Caco-2 (cell line): Measurements from ENCODE around the gene TAX1BP3. TPM values are rescaled to one million over a fixed set of nuclear protein-coding genes. Genes with fewer than 3 reads are reported as not detected.

Experiments
- BruUV-seq: library from RNA; stranded (reverse); fragments of 400-500 nt; replicated peaks from 2 replicates; lab custom pipeline; 2021; lab: Mats Ljungman, UMichigan
- CTCF ChIA-PET: fragments of 300-600 bp; sonication (Branson Sonifier 250); formaldehyde crosslinking; loops from one replicate; lab custom pipeline; 2022; ENCODE audit warnings: antibody characterized with exemption; lab: Charles Lee
- POLR2A ChIA-PET: fragments of 300-600 bp; sonication (Branson Sonifier 250); formaldehyde crosslinking; loops from one replicate; lab custom pipeline; 2022; ENCODE audit warnings: antibody characterized with exemption; lab: Charles Lee
- DNase-seq, 2 experiments: peaks; one replicate each; pipeline versions ENCODE4 v3.0.0 to v3.0.0-alpha.2; 2020 to 2022
- H3K27me3 ChIP-seq: replicated peaks from 2 replicates; pipeline ENCODE4 v1.6.0; 2011; ENCODE audit warnings: low read length; ENCODE audit not compliant: control insufficient read depth, insufficient read depth
- H3K36me3 ChIP-seq: 2 replicates; pipeline ENCODE4 v1.5.1; 2011; ENCODE audit warnings: low read length; ENCODE audit not compliant: control insufficient read depth, insufficient read depth
- H3K4me1 ChIP-seq: fragments of 250-450 bp; sonication (Bioruptor Pico); 2 replicates; pipeline ENCODE4 v1.5.1; 2020; ENCODE audit warnings: mild to moderate bottlenecking
- H3K4me3 ChIP-seq: 2 replicates; pipeline ENCODE4 v1.5.1; 2011; ENCODE audit warnings: low read depth, mild to moderate bottlenecking, control low read depth, low read length
- H3K9me3 ChIP-seq: fragments of 250-450 bp; sonication (Bioruptor Pico); 2 replicates; pipeline ENCODE4 v1.5.1; 2020; ENCODE audit warnings: mild to moderate bottlenecking, moderate library complexity
- H3K27ac Mint-ChIP-seq: one replicate; pipeline ENCODE4 v1.8.0; 2022; ENCODE audit warnings: mixed read lengths; ENCODE audit not compliant: unreplicated experiment
- H3K27me3 Mint-ChIP-seq: one replicate; pipeline ENCODE4 v1.8.0; 2022; ENCODE audit warnings: mixed read lengths; ENCODE audit not compliant: insufficient read depth, unreplicated experiment
- H3K36me3 Mint-ChIP-seq: one replicate; pipeline ENCODE4 v1.8.0; 2022; ENCODE audit warnings: mild to moderate bottlenecking, mixed read lengths; ENCODE audit not compliant: insufficient read depth, unreplicated experiment
- H3K4me1 Mint-ChIP-seq: one replicate; pipeline ENCODE4 v1.8.0; 2022; ENCODE audit warnings: low read depth, mixed read lengths; ENCODE audit not compliant: unreplicated experiment
- H3K4me3 Mint-ChIP-seq: one replicate; pipeline ENCODE4 v1.8.0; 2022; ENCODE audit warnings: mild to moderate bottlenecking, moderate library complexity, mixed read lengths; ENCODE audit not compliant: unreplicated experiment
- H3K9me3 Mint-ChIP-seq: one replicate; pipeline ENCODE4 v1.8.0; 2022; ENCODE audit warnings: mixed read lengths; ENCODE audit not compliant: unreplicated experiment
- CTCF ChIP-seq, 2 experiments: fragments of 200-600 bp in 1 of 2; IDR thresholded peaks; 1 replicate in 1 of 2; 2 replicates in 1 of 2; pipeline versions ENCODE4 v1.5.1 to v1.8.0; 2011 to 2022; ENCODE audit warnings: antibody characterized with exemption in 1 of 2, control low read depth in 1 of 2, inconsistent platforms in 1 of 2, low read depth in 1 of 2, low read length in 1 of 2, mild to moderate bottlenecking in 1 of 2, moderate library complexity in 1 of 2; ENCODE audit not compliant: insufficient read depth in 1 of 2, severe bottlenecking in 1 of 2, unreplicated experiment in 1 of 2
- intact Hi-C: fragments of 100-400 bp; cut with micrococcal nuclease; formaldehyde crosslinking; loops from one replicate; pipeline ENCODE4 v1.10.0; 2022; ENCODE audit not compliant: unreplicated experiment
- total RNA-seq: library from RNA; stranded (reverse); gene quantifications from 2 replicates; pipeline ENCODE4 v1.2.3, GENCODE V29; 2022

Gene TAX1BP3
- total RNA-seq, 1 experiment from 2014 or later: 58.2 TPM

- no peak overlapping the region for H3K4me3 ChIP-seq
- ChIA-PET POLR2A (no interaction called here), CTCF (no interaction called here)
- H3K27ac Mint-ChIP-seq: no peak overlapping the region
- H3K36me3 ChIP-seq: no peaks in the 10 kb centered on the region; the same call in 1 of the 2 replicates
- no peaks in the 10 kb centered on the region for H3K4me1 ChIP-seq
- no peaks in the 10 kb centered on the region for H3K4me1 Mint-ChIP-seq
- H3K27me3 Mint-ChIP-seq: no peaks in the 10 kb centered on the region
- no peaks in the 10 kb centered on the region for H3K27me3 ChIP-seq
- intact Hi-C loops: no loop called here
- BruUV-seq: no TSS peak
- H3K36me3 Mint-ChIP-seq: peaks cover 13% of the 10 kb centered on the region
- no peak overlapping the region for H3K4me3 Mint-ChIP-seq
- no peaks in the 10 kb centered on the region for H3K9me3 ChIP-seq
- TF ChIP-seq CTCF (IDR thresholded peaks at IDR 0.05; ENCODE audit: insufficient read depth in 1 of 2, low read depth in 1 of 2, low read length in 1 of 2, severe bottlenecking in 1 of 2, unreplicated experiment in 1 of 2): no peak
- DNase-seq: no peak
- H3K9me3 Mint-ChIP-seq: no peaks in the 10 kb centered on the region
These were observed 40.6 kb downstream of the TAX1BP3 start for GRCh38 chr17:3627769-3628167.

GRCh38 chr17:3626831-3627768 lies 41.3 kb downstream of the TAX1BP3 start:
- Mint-ChIP-seq H3K9me3 (no peaks in the 10 kb centered on the region), H3K27me3 (no peaks in the 10 kb centered on the region), H3K4me3 (no peak overlapping the region), H3K4me1 (no peaks in the 10 kb centered on the region), H3K36me3 (peaks cover 13% of the 10 kb centered on the region), H3K27ac (no peak overlapping the region)
- CTCF ChIA-PET: no interaction called here
- H3K4me1 ChIP-seq: no peaks in the 10 kb centered on the region
- no peaks in the 10 kb centered on the region for H3K9me3 ChIP-seq
- intact Hi-C loops: no loop called here
- no peaks in the 10 kb centered on the region; the same call in 1 of the 2 replicates for H3K36me3 ChIP-seq
- no peak for TF ChIP-seq CTCF (IDR thresholded peaks at IDR 0.05; ENCODE audit: insufficient read depth in 1 of 2, low read depth in 1 of 2, low read length in 1 of 2, severe bottlenecking in 1 of 2, unreplicated experiment in 1 of 2)
- POLR2A ChIA-PET: no interaction called here
- no peaks in the 10 kb centered on the region for H3K27me3 ChIP-seq
- BruUV-seq: no TSS peak
- no peak for DNase-seq
- H3K4me3 ChIP-seq: no peak overlapping the region

- H3K36me3 ChIP-seq: no peaks in the 10 kb centered on the region; the same call in 1 of the 2 replicates
- POLR2A ChIA-PET: no interaction called here
These were observed 45.3 kb downstream of the TAX1BP3 start for GRCh38 chr17:3622977-3623594.

More at GRCh38 chr17:3622977-3623594, 45.3 kb downstream of the TAX1BP3 start:
- H3K4me3 ChIP-seq: no peak overlapping the region
- H3K4me1 ChIP-seq: no peaks in the 10 kb centered on the region
- no peaks in the 10 kb centered on the region for H3K27me3 Mint-ChIP-seq
- H3K9me3 Mint-ChIP-seq: no peaks in the 10 kb centered on the region
- intact Hi-C loops: no loop called here
- no peaks in the 10 kb centered on the region for H3K4me1 Mint-ChIP-seq
- no peak for TF ChIP-seq CTCF (IDR thresholded peaks at IDR 0.05; ENCODE audit: insufficient read depth in 1 of 2, low read depth in 1 of 2, low read length in 1 of 2, severe bottlenecking in 1 of 2, unreplicated experiment in 1 of 2)
- H3K27me3 ChIP-seq: no peaks in the 10 kb centered on the region
- CTCF ChIA-PET: no interaction called here
- H3K9me3 ChIP-seq: no peaks in the 10 kb centered on the region
- no peak for DNase-seq
- H3K27ac Mint-ChIP-seq: no peak overlapping the region
- no TSS peak for BruUV-seq
- no peak overlapping the region for H3K4me3 Mint-ChIP-seq
- H3K36me3 Mint-ChIP-seq: peaks cover 27% of the 10 kb centered on the region
